ENCODE results near the gene NDUFS3.

The NDUFS3 gene

DNA sequence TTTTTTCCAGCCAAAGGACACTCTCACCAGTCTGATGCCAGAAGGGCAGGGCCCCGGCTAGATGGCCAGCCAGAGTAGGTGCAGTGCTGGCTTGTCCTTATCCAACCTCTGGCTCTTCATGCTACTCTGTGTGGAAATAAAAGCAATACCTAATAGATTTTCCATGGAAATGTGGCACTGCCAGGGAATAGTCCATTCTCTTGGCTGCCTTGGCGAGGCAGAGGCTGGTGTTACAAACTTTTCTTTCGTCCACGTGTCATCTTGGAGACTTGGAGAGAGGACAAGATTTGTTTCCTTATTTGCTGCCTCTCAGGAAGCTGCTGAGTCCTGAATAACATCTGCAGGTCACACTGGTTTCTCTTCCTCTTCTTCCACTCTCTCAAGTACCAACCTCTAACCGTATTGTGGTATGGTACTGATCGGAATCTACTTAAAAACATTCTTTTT, 32.5 kb downstream of the NDUFS3 start:
- TF ChIP-seq GATA1 (IDR thresholded peaks at IDR 0.05; ENCODE audit: low read depth, low read length) (no peak), POLR2A (IDR thresholded peaks at IDR 0.05; ENCODE audit: low read length) (no peak)
- DNase-seq = no peak

GRCh38 chr11:47615249-47615648, 36.4 kb downstream of the NDUFS3 start:
- DNase-seq = no peak
- TF ChIP-seq POLR2A (IDR thresholded peaks at IDR 0.05; ENCODE audit: low read length) (no peak), GATA1 (IDR thresholded peaks at IDR 0.05; ENCODE audit: low read depth, low read length) (no peak)

GRCh38 chr11:47616726-47617416, 38.0 kb downstream of the NDUFS3 start:
- TF ChIP-seq POLR2A (IDR thresholded peaks at IDR 0.05; ENCODE audit: low read length) (no peak), GATA1 (IDR thresholded peaks at IDR 0.05; ENCODE audit: low read depth, low read length) (no peak)
- peak; percentile 59 to 70 for DNase-seq

DNA sequence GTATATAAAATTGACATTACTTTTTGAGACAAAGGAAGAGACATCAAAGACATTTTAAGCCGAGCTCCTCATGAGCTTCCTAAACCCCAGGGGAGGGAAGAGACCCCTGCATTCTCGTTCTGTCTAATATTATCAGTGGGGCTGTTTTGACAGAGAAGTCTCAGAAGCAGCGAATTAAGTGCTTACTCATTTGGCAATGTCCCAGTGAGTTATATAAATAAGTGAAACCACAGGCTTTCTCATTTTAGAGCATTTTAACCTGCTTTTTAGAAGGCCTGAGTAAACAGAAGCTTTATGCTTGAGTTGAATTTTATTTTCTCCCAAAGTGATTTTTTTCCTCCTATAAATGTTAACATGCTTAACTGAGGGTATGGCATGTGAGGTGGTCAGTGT, 38.5 kb downstream of the NDUFS3 start:
- no peak for TF ChIP-seq GATA1 (IDR thresholded peaks at IDR 0.05; ENCODE audit: low read depth, low read length)
- no peak for TF ChIP-seq POLR2A (IDR thresholded peaks at IDR 0.05; ENCODE audit: low read length)
- no peak for DNase-seq

DNA sequence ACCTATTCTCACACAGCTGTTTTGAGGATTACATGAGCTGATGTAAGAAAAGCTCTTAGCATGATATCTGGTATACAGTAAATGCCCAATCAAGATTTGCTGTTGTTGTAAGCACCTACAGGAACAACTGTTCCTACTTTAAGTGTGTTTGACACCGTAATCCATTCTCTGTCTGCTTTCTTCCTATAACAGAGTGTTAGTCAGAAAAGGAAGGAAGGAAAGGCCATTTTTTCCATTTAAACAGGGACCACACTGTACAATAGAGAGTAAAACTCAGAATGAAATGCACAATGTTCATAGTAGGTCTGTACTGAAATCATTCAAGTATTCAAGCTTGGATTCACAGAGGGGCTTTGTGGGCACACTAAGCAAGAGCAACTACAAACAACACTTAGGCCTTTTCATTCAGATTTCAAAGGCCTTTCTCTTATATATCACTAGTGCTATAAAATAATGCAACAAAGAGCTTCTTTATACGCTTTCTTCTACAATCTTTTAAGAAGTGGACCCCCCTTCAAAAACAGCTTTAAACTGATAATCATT, 42.0 kb downstream of the NDUFS3 start:
- no peak for DNase-seq
- no peak for TF ChIP-seq POLR2A (IDR thresholded peaks at IDR 0.05; ENCODE audit: low read length)
- TF ChIP-seq GATA1 (IDR thresholded peaks at IDR 0.05; ENCODE audit: low read depth, low read length) = no peak

DNA sequence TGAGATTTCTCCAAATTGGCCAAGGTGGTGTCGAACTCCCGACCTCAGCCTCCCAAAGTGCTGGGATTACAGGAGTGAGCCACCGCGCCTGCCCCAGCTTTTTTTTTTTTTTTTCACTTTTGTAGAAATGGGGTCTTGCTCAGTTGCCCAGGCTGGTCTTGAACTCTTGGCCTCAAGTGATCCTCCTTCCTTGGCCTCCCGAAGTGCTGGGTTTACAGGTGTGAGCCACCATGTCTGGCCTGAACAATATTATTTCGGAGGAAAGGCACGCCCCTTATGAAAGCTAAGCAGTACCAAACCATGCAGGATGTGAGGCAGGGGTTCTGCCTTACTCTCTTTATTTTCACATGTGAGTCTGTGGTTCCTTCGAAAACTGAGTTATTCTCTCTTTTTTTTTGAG, 47.4 kb downstream of the NDUFS3 start:
- no peak for DNase-seq
- TF ChIP-seq POLR2A (IDR thresholded peaks at IDR 0.05; ENCODE audit: low read length) = no peak
- no peak for TF ChIP-seq GATA1 (IDR thresholded peaks at IDR 0.05; ENCODE audit: low read depth, low read length)

DNA sequence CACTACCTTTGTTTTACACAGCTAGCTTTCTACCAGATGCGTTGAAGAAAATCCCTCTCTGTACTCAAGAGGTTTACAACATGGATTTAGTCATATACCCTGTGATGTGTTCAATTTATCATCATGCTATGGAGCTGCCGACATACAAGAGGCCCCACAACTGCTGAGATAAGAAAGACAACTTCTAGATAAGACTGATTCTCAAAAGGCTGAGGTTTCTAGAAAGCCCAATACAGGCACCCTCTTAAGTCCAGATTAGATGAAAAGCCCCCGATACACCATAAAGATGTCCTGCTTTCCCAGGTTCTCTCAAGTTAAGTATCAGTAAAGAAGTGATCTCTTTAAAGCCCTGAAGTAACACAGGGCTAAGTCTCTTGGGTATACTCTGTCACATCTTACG, 49.2 kb downstream of the NDUFS3 start:
- TF ChIP-seq GATA1 (IDR thresholded peaks at IDR 0.05; ENCODE audit: low read depth, low read length) (no peak), POLR2A (IDR thresholded peaks at IDR 0.05; ENCODE audit: low read length) (no peak)
- peak in 1 of 2 experiments; percentile 11 for DNase-seq

- DNase-seq = no peak
- TF ChIP-seq GATA1 (IDR thresholded peaks at IDR 0.05; ENCODE audit: low read depth, low read length) (no peak), POLR2A (IDR thresholded peaks at IDR 0.05; ENCODE audit: low read length) (no peak)
These were observed 52.6 kb downstream of the NDUFS3 start for GRCh38 chr11:47631473-47631872.
